Fibroblast of skin of right quadriceps (primary cell): ENCODE data around the gene CFAP97.
A peak's percentile ranks its signal among the peaks of the same experiment; 100 is the strongest.
"Not testable (repeated sequence)": the region's sequence is repeated elsewhere in the genome, so short reads cannot be mapped to it uniquely, and the experiment has no call there.

Source experiments
- DNase-seq: peaks from one replicate; pipeline ENCODE4 v3.0.0-alpha.2; 2013

The CFAP97 gene

DNA sequence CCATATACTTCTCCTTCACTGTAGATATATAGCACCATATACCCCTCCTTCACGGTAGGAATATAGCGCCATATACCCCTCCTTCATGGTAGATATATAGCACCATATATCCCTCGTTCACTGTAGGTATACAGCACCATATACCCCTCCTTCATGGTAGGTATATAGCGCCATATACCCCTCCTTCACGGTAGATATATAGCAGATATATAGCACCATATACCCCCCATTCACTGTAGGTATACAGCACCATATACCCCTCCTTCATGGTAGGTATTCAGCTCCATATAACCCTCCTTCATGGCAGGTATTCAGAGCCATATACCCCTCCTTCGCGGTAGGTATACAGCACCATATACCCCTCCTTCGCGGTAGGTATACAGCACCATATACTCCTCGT, 18.1 kb upstream of the CFAP97 start:
- no peak for DNase-seq

DNA sequence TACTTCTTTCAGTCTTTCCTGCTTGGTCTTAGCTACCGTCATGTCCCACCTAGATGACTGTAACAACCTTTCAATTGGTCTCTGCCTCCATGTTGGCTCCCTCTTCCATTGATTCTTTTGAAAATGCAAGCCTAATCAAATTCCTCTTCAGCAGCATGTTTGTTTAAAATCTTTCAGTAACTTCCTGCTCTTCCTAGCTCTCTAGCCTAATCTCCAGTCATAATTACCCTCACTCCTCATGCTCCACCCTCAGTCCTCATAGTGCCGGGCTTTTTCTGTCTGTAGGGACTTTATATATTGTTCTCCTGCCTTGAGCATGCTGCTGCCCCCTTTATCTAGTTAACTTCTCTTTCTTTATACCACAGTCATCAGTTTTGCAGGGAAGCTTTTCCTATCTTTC, 17.7 kb upstream of the CFAP97 start:
- no peak for DNase-seq

DNA sequence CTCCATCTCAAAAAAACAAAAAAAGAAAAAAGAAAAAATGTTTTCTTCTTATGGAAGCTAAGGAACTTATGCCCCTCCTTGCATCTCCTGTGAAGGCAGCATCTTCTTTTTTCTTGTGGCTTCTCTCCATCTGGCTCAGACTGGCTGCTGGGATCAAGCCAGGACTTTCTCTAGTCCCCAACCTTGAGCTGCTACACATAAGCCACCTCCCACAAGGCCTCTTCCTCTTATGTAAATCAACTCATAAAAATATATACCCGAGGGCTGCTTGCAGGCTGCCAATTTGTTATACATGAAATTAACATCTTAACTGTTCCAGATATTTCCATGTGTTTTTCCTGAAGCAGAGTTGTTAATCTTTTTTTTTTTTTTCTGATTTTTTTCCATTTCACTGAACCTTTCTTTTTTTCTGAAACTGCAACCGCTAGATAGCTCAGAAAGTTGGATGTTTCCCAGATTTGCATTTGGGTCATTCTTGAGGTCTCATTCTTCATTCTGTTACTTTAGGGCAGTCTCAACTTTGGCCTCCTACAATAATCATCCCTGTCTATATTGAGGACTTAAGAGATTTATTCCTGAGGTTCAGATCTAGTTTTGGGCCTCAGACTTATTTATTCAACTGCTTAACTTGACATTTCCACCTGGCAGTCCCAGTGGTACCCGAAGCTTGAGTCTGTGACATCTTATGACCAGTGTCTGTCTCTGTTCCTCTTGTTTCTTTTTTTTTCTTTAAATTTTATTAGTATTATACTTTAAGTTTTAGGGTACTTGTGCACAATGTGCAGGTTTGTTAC, 15.9 kb upstream of the CFAP97 start:
- peak; percentile 84 for DNase-seq

DNA sequence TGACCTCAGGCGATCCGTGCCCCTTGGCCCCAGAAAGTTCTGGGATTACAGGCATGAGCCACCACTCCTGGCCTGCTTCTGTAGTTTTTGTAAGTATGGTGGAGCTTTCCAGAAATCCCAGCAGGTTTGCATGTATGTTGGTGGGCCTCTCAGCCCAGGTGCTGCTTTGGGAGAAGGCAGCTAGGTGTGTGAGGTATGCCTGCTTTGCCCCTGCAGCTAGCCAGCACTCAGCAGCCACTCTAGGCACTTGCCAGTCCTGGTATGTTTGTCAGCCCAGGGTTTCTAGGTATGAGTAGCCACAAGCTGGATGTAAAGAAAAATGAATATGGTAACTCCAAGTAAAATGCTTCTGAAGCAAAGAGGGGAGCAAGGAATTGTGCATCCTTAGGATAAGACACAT, 14.5 kb upstream of the CFAP97 start:
- no peak for DNase-seq

DNA sequence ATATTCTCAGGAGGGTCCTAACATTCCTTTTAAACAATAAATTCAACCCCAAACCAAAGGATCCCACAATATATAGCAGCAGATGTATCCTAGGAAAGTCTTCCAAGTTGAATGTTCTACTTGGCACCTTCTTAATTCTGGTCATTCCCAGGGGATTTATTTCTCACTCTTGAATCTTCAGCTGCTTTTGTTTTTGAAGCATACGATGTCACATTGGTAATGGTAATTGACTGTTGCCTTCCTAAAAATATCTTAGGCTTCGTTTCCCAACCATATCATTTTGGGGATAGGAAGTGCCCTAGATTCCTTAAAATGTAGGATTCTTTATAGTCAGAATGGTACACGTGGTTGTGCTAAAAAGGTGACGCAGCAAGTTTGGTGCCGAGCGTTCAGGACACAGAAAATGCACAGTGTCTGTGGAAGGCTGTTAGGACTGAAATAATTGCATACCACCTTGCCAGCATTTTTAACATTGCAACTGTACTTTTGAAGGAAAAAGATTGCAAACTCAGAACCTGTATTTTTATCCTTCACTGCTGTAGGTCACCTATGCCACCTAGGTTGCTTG, 13.7 kb upstream of the CFAP97 start:
- DNase-seq, result no peak

DNA sequence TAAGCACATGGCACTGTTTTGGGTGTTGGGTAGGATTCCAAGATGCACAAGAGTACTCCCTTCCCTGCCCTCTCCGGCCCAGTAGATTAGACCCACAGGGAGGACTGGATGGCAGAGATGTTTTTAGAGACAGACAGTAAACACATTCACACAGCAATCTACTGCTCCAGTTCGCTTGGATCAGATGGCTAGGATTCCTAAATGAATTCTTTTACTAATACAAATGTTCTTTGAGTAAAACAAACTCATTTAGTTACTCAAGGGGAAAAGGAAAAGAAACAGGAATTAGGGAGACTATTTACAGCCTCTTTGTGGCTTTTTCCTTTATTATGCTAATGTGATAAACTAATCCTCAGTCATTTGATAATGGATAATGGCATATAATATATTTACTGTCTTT, 11.5 kb upstream of the CFAP97 start:
- DNase-seq, result no peak

DNA sequence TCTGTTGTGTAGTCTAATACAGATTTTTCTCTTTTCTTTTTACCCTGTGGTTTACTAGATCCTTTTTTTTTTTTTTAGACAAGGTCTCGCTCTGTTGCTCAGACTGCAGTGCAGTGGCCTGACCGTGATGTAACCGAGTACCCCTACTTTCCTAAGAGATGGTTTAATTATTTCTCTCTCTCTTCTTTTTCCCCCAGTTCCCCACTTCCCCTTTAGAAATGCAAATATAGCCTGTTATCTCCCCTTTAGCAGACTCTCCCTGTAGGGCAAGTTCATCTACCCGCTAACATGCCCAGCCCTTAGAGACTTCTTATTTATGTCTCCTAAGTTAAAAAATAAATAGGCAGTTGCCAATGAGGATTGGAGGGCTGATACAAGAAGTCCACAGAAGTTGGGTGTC, 10.1 kb upstream of the CFAP97 start:
- no peak for DNase-seq

DNA sequence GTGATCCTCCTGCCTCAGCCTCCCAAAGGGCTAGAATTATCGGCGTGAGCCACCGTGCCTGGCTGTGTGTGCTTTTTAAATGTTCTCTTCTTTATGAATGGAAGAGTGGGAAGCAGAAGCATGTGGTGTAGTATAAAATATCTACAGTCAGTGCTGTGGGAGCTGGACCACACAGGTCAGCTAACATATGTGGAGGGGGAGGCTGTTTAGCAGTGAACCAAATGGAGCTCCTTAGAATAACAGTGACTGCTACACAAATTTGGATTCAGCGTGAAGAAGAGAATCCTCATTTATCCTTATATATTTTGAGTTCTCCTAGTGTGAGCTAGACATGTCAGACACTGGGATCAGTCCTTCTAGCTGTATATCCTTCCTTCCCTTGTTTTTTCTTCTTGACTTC, 8.8 kb upstream of the CFAP97 start:
- no peak for DNase-seq

DNA sequence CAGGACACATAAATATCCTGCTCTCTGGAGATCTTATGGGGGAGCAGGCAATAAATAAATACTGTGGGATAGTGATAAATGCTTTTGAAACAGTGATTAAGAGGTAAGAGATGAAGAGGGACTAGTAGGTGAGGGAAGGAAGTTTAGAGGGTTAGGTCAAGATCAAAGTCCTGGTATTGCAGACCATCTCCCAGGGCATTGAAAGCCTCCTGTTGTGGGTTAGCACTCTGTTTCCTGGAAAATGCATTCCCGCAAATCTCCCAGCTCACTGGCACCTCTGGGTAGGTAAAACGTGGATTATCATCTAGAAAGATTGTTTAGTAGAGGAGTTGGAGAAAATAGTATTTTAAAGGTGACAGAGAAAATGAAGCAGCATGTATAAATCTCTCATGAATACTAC, 7.8 kb upstream of the CFAP97 start:
- no peak for DNase-seq

DNA sequence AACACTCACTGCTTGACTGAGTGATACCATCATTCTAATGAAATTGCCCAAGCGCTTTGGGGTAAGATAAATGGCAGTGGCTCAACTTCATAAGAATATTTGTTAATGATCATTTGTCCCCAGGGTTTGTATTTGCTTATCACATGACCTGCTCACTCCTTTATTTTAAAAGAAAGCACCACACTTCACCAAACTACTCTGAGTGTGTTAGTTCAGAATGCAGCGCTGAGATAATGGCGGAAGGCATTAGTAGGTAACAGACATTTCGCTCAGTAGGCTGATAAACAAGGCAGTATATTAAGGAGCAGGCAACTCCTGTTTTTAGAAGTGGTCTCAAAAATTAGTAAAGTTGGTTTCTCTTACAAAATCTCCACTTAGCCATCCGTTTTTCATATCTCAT, 7.2 kb upstream of the CFAP97 start:
- DNase-seq, result no peak

DNA sequence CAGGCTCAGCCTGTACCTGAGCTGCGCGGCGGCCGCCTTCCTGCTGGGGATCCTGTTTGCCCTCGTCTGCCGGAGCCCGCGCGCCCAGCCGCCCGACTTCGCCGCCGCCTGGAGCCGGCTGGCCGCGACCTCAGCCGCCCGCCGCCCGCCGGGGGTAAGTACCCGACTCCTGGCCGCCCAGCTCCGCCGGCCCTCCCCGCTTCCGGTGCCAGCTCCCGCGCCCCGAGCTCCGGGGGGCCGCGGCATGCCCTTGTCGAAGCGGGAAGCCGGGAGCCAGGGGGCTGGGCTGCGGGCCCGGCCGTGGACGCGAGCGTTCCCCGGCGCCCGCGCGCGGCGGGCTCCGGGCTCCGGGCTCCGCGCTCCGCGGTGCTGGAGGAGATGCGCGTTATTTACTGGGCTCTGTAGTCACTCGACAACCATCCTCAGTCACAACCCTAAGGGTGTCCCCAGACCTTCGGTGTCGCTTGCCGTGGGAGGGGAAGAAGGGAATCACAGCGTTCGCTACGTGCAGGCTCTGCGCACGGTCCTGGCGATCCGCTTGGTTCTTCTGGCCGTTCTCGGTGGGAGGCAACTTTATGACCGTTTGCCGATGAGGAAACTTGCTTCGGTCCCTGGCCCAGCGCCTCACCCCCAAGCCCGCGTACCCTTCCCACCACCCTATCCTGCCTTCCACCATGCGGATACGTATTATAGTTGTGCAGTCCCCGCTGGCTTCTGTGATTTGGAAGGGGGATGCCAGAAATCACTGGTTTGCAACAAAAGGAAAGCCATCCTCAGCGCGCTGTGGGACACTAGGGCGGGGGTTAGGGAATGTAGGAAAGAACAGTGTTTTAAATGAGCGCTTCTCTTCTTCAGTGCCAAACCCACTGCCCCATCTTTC, 6.5 kb upstream of the CFAP97 start:
- DNase-seq, result peak; percentile 40

DNA sequence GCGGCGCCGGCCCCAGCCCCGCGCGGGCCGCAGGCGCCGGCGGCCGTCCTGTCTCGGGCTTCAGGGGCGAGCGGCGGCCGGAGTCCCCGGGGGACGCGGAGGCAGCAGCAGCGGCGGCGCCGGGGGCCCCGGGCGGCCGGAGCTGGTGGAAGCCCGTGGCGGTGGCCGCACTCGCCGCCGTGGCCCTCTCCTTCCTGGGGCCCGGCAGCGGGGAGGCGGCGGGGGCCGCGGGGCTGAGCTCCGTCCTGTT, 6.0 kb upstream of the CFAP97 start:
- DNase-seq, result not testable (repeated sequence)

DNA sequence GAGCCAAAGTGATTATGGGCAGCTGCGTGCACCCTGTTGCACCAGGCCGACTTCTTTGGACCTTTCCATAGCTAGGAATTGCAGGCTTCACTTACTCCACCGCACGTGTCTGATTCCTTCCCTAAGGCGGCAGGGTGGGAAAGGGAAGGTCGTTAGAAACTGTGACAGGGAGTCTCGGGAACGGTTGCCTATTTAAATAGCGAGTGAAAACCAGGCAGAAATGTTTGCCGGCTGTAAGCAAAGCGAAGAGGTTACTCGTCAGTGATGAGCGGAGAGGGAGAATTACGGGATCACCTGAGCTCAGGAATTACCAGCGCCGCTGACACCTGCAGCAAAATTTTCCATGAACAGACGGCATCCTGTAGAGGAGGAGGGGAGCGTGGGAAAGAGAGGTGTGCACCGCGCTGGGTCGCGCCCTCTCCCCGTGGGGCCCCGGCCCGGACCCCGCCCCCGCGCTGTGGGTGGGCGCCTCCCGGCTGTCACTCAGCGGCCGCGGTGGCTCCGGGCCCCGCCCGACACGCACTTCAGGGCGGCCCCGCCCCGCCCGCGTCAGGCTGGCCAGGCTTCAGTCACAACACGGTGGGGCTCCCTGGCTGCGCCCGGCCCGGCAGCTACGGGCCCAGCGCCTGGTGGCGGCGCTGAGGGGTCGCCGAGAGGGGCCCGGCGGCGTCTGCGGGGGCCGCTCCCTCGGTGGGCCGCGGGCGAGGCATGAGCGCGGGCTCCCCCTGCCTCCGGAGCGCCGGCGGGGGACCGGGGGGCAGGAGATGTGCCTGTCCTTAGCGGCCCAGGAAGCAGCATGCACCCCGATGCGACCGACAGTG, 5.4 kb upstream of the CFAP97 start, which contains the start of gene SNX25:
Gene SNX25, plus strand, starts transcription at position 568 of the 821 bp plus-strand sequence. Its CDS starts 229 bp downstream, at position 797.
- DNase-seq, result peak; percentile 72

DNA sequence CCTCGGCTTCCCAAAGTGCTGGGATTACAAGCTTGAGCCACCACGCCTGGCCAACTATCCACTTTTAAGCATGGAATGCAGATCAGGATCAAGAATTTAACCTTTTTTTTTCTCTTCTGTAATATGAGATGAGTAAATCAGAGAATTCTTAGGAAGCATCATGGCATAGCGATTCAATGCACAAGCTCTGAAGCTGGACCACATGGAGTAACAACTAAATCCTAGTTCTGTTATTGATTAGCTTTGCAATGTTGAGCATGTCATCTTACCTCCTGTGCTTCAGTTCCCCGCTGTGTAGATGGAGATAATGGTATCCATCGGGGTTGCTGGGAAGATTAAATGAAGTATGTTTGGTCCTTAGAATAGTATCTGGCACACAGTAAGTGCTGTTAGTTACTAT, 3.7 kb upstream of the CFAP97 start:
- no peak for DNase-seq

DNA sequence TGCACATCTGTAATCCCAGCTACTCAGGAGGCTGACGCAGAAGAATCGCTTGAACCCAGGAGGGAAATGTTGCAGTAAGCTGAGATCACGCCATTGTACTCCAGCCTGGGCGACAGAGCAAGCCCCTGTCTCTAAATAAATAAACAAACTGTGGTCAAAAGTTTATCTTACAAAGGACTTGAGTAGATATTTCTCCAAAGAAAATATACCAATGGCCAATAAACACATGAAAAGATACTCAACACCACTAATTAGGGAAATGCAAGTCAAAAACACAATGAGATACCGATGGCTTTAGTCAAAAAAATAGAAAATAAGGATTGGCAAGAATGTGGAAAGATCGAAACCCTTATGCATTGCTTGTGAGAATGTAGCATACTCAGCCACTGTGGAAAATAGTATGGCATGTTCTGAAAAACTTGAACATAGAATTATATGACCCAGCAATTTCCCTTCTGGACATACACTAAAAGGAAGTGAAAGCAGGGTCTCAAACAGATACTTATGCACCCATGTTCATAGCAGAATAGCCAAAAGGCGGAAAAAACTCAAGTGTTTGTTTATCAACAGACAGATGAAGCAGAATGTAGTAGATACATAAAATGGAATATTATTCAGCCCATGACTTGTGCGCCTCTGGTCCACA, 2.0 kb upstream of the CFAP97 start:
- DNase-seq, result no peak

DNA sequence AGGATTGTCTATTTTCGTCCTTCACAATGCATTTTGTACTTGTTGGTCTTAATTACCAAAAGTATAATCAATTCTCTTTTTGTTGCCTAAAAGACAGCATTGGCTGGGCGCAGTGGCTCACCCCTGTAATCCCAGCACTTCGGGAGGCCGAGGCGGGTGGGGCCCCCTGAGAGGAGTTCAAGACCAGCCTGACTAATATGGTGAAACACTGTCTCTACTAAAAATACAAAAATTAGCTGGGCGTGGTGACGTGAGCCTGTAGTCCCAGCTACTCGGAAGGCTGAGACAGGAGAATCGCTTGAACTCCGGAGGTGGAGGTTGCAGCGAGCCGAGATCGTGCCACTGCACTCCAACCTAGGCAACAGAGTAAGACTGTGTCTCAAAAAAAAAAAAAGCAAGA, 1.3 kb upstream of the CFAP97 start:
- not testable (repeated sequence) for DNase-seq

DNA sequence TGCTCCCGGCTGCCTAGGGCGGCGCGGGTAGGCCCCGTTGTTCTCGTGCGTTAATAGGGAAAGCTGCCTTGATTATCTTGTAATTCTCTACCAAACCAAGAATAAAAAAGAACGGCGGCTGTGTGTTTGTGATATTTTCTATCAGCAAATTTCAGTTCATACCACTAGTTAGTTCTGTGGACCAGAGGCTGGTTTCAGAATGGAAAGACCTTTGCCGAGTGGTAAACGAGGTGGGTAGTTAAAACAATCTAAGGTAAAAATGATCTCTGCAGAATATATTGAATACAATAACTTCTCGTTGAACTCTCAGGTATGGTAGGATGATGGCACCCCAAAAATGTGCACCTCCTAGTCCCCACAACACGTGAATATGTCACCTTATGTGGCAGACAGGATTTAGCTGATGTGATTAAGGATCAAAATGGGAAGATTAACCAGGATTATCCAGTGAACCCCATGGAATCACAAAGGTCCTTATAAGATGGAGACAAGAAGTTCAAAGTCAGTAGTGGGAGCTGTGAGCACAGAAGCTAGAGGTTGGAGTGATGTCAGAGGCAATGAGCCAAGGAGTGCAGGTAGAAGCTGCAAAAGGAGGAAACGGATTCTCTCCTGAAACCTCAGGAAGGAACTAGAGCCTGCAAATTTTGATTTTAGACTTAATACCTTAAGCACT, 574 bp upstream of the CFAP97 start:
- DNase-seq, result no peak

DNA sequence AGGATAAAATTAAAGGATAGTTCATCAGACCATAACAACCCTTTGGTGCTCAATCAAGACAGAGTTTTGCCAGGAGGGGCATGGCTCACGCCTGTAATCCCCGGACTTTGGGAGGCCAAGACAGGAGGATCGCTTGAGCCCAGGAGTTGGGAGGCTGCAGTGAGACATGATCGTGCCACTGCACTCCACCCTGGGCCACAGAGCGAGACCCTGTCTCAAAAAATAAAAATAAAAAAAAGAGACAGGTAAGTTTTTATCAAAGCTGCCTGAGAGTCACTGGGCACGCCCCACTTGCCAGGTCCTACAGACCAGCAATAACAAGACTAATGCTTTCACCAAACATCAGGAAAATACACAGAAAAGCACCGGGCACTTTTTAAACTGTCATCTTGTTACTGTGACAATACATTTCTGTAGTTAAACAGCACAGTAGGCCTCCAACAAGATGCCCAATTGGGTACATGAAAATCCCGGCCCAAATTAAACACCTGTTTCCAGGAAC, 765 bp downstream of the CFAP97 start:
- DNase-seq, result no peak

DNA sequence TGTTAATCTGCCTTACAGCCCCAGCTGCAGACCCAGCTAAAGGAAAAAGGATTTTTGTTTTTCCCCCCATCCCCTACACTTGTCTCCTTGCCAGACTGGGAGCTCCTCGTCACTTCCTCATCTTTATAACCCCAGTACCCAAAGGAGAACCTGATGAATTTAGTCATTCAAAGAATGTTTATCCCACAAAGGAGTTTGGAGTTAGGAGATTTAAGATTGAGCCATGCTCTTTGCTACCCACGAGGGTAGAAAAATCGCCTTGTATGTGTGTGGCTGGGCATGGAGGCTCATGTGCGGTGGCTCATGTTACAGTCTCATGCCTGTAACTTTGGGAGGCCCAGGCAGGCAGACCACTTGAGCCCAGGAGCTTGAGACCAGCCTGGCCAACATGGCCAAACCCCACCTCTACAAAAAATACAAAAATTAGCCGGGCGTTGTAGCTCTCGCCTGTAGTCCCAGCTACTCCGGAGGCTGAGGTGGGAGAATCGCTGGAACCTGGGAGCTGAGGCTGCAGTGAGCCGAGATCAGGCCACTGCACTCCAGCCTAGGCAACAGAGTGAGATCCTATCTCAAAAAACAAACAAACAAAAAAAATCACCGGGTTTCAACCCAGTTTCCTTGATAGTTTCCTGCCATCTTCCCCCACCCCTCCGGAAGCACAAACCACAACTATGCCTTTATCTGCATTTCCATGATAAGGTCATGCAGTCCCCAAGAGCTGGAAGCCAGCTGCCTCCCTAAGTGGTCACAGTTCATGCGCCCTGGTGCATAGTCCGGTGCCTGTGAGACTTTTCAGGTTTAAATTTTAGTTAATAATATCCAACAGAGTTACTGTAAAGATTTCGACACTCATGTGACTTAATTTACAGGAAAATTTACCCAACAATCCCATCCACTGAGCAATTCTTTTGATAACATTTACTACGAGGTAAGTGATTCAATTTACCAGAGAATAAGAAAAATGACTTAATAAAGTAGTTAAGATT, 1.5 kb downstream of the CFAP97 start:
- DNase-seq, result peak; percentile 14

DNA sequence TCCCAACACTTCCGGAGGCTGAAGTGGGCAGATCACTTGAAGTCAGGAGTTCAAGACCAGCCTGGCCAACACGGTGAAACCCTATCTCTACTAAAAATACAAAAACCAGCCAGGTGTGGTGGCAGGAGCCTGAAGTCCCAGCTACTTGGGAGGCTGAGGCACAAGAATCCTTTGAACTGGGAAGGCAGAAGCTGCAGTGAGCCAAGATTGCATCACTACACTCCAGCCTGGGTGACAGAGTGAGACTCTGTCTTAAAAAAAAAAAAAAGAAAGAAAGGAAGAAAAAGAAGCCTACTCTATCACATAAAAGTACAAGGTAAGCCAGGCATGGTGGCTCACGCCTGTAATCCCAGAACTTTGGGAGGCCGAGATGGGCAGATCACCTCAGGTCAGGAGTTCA, 5.6 kb downstream of the CFAP97 start:
- DNase-seq, result not testable (repeated sequence)

DNA sequence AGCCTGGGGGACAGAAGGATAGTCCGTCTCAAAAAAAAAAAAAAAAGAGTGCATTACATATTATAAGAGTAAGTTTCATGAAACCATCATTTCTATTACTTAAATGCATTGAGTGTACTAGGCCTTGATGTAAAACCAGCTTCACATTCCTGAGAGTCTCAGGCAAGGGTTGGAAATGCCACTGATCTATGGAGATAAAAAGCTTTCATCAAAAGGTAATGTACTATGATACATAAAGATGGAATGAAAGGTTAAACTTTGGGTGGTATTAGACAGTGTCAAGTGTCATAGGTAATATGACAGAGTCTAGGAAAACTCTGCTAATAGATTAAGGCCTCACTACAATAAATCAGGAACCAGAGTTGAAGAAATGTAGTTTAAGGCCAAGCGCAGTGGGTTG, 7.4 kb downstream of the CFAP97 start:
- no peak for DNase-seq
